ENCODE data around the gene TMSB4X.
"Not testable (repeated sequence)": the region's sequence is repeated elsewhere in the genome, so short reads cannot be mapped to it uniquely, and the experiment has no call there.

The TMSB4X gene

DNA sequence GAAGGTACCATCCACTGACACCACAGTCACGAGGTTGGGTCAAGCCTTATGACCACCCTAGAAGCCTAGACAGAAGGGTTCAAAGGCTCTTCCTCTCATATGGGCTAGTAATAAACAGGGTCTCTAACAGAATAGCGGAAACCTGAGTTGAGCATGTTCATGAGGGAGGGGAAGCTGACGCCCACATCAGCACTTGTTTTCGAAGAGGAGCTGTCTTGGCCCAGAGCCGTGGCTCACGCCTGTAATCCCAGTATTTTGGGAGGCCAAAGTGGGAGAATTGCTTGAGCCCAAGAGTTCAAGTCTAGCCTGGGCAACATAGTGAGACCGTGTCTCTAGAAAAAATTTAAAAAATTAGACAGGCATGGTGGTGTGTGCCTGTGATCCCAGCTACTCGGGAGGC lies 21.5 kb upstream of the TMSB4X start:
- Histone ChIP-seq H3K27ac (peak overlapping the region in 6 of 21 experiments; percentile 22 to 94 (median 64)), H3K4me3 (no peak overlapping the region)

DNA sequence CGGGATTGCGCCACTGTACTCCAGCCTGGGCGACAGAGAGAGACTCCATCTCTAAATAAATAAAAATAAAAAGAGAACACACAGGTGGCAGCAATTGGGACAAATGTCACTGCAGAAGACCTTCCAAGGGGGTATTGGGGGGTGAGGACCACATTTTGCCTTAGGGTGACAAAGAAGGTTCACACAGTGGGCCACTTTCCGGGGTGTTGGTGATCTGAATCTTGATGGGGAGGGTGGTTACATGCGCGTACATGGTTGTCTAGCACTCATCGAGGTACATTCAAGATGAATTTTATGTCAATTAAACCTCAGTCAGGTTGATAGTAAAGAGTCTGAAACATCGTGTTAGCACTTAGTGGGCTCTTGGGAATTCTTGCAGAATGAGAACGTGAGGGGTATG lies 20.5 kb upstream of the TMSB4X start:
- Histone ChIP-seq H3K4me3 (no peak overlapping the region), H3K27ac (peak overlapping the region in 15 of 21 experiments; percentile 14 to 94 (median 80))

DNA sequence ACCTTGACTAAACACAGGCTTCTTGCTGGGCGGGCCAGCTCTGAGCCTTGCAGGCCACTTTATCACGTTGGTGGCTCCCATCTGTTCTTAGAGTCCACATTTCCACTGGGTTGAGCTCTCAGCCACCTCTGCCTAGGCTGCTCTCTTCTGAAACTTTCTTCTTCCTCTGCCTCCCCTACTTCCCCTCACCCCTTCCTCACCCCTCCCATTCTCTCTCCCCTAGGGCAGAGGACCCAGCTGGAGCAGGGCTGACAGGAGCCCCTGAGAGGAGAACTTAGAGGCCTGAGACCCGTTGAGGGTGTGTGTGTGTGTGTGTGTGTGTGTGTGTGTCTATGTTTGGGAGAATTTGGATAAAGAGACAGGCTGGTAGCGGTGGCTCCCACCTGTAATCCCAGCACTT lies 19.9 kb upstream of the TMSB4X start:
- peak overlapping the region in 18 of 21 experiments; percentile 14 to 94 (median 79) for H3K27ac ChIP-seq
- no peak overlapping the region for H3K4me3 ChIP-seq

DNA sequence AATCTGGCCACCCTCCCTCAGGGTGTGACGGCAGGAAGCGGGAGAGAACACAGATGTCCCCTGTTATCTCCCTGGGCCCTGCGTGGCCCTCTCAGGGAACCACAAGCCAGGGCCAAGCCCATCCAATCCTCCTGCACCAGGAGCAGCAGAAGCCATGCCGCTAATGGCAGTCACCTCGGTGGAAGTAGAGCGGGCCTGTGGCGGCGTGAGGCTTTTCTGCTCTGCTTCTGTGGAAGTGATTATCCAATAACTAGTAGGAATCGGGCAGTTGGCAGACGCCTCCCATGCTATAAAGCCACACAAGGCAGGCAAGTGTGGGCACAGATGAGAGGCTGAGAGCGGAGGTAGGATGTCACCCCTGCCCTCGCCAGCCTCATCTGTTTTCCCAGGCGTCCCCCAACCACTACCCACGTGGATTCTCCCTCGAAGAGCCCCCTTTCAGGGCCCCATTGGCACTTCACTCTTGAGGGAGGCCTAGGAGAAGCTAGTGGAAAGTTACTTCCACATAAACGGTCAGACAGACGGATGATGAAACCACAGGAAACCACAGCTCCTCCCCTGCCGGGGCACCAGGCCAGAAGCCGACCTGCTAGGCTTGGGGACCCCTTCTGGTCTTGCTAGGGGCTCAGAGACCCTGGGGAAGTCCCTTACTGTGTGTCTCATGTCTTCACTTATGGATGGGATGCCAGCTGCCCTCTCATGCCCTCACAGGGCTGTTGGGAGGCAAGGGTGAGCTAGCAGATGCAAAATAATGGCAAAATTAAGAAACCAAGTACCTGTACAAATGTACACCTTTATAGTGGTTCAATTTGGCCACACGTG lies 18.8 kb upstream of the TMSB4X start:
- Histone ChIP-seq H3K27ac (peak overlapping the region; percentile 1 to 94 (median 81)), H3K4me3 (no peak overlapping the region)

DNA sequence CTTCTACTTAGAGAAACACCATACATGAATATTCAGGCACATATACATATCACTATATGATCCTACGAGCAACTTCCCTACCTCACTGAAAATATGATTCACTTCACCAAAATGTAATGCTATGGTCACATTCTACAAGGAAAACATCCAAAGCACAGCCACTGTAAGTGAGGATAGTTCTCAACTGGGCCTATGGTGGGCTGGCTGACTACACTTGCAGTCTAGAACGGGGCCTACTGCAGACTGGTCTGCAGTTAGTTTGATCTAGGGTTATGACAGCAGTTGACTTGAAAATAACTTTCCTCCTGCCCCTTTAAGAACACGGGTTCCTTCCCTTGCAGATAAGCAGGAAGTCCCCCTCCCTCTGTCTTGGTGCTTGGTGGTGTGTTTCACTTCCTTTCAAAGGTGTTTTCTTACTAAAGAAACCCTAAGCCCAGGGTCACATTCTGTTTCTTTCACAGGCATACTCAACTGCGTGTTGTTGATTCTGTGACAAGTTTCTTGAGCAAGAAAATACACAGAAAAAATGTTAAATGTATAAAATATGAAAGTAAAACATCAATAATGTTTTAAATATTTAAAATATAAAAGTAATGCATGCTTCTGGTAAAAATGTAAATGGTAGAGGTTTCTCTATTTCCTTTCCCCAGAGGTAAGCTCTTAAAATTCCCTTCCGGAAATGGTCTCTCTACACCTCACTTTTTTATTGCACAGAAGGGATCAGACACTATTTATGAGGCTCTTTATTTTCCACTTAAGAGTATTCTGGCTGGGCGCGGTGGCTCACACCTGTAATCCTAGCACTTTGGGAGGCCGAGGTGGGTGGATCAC lies 18.0 kb upstream of the TMSB4X start:
- Histone ChIP-seq H3K27ac (peak overlapping the region in 18 of 21 experiments; percentile 60 to 94 (median 81)), H3K4me3 (no peak overlapping the region)

DNA sequence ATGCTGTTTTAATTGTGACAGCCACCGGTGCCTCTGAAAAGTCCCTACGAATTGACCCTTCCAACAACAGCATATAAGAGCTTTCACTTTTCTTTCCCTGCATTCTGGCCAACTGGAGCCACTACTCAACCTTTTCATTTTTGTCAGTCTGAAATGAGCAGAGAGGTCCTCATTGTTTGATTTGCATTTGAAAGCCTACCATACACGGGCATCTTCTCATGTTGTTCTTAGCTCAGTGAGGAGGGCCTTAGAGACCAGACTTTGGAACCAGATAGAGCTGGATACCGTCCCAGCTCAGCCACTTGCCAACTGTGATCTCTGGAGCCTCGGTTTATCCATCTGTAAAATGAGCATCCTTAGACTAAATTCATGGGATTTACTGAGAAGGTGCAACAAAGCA lies 16.9 kb upstream of the TMSB4X start:
- H3K27ac ChIP-seq, result peak overlapping the region in 10 of 21 experiments; percentile 39 to 94 (median 85)

DNA sequence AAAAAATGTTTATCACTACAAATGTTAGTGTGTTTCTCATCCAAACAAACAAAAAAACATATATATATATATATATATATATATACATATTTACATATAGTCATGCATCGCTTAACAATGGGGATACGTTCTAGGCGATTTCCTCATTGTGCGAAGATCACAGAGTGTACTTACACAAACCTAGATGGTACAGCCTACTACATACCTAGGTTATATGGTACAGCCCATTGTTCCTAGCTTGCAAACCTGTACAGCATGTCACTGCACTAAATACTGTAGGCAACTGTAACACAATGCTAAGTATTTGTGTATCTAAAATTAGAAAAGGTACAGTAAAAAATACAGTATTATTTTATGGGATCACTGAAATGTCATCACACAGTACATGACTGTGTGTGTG lies 16.4 kb upstream of the TMSB4X start:
- peak overlapping the region in 5 of 21 experiments; percentile 85 to 94 (median 88) for H3K27ac ChIP-seq
- H3K4me3 ChIP-seq, result no peak overlapping the region

More for the DNA sequence above, 16.9 kb upstream of the TMSB4X start:
- no peak overlapping the region for H3K4me3 ChIP-seq

DNA sequence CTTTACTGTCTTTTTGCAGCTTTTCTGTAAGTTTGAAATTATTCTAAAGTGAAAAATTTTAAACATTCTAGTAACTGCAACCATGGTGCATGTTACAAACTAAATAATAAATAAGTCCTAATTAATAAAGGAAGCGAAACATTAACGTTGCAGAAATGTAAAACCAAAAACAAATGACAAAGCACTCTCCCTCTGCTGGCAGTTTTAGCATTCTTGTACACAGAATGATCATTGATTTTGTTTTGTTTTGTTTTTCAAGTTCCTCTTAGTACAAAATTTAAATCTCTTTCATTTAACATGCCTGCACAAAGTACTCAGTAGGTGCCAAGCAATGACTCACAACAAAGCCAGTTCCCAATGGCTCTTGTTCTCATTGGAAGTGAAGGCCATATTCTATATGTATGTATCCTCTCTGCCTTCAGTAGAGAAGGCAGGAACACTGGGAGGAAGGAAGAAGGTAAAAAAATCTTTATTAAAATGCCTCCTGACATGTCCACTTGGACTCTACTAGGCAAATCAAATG lies 13.7 kb upstream of the TMSB4X start:
- peak overlapping the region in 6 of 21 experiments; percentile 25 to 76 (median 44) for H3K27ac ChIP-seq
- H3K4me3 ChIP-seq, result no peak overlapping the region

DNA sequence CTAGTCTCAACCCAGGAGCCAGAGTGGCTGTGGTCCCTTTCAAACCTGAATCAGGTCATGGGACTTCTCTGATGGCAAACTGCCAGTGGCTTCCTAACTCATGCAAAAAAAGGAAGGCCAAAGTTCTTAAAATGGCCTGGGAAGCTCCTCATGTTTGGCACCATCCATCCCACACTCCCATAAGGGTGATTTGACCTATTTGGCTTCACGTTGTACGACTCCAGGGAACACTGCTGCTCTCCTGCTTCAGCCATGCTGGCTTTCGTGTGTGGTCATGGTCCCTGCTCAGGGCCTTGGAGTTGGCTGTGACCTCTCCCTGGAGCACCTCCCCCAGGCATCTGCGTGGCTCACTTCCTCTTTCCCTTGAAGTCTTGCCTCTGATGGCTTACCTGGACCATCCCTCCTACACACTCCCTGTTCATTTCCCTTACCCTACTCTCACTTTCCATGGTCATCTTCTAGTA lies 12.8 kb upstream of the TMSB4X start:
- Histone ChIP-seq H3K27ac (peak overlapping the region in 4 of 21 experiments; percentile 33 to 76 (median 60)), H3K4me3 (no peak overlapping the region)

DNA sequence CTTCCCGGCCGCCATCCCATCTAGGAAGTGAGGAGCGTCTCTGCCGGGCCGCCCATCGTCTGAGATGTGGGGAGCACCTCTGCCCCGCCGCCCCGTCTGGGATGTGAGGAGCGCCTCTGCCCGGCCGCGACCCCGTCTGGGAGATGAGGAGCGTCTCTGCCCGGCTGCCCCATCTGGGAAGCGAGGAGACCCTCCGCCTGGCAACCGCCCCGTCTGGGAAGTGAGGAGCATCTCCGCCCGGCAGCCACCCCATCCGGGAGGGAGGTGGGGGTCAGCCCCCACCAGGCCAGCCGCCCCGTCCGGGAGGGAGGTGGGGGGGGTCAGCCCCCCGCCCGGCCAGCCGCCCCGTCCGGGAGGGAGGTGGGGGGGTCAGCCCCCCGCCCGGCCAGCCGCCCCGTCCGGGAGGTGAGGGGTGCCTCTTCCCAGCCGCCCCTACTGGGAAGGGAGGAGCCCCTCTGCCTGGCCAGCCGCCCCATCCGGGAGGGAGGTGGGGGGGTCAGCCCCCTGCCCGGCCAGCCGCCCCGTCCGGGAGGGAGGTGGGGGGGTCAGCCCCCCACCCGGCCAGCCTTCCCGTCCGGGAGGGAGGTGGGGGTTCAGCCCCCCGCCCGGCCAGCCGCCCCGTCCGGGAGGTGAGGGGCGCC lies 11.6 kb upstream of the TMSB4X start:
- not testable (repeated sequence) for H3K4me3 ChIP-seq, H3K27ac ChIP-seq

DNA sequence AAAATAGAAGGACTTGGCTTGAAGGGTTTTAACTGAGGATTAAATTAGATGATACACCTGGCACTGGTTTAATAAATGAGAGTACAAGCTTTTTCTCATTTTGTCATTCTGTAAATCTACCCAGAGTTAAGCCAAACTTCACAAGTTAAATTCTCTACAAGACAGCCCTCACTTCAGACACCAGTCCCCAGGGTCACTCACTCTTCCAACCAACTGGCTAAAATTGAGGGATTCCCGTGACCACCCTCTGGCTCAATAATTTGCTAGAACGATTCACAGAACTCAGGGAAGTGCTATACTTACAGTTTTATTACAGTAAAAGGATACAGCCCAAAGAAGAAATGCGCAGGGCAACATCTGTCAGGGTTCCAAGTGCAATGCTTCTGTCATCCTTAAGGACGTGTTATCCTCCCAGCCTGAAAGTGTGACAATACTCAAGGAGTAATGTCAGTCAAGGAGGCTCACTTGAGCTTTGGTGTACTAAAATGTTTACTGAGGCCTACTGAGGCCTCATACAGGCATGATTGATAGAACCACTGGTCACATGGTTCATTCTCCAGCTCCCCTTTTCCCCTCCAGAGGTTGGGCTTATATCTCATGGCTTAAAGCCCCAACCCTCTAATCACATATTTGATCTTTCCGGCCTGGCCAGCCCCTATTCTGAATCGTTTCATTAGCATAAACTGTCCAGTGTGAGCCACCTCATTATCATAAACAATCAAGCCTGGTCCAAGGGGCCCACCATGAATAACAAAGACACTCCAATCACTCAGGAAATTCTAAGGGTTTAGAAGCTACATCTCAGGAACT lies 9.6 kb upstream of the TMSB4X start:
- H3K27ac ChIP-seq, result no peak overlapping the region
- no peak overlapping the region for H3K4me3 ChIP-seq

DNA sequence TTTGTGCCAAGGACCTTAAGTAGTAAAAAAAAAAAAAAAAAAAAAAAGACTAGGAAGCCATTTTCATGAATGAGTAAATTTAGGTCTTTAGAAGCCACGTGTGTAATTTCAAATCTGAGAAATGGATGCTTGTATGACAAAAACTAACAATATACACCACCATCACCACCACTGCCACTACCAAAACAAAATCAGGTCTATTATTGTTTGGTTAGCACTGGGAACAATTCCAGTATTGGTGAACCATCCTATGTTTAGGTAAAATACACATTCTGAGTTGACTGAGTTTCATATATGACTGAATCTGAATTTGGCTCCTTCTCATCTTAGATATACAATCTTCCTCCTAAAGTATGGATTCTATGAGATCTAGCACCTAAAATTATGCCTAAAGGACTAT lies 8.8 kb upstream of the TMSB4X start:
- no peak overlapping the region for H3K27ac ChIP-seq
- no peak overlapping the region for H3K4me3 ChIP-seq

DNA sequence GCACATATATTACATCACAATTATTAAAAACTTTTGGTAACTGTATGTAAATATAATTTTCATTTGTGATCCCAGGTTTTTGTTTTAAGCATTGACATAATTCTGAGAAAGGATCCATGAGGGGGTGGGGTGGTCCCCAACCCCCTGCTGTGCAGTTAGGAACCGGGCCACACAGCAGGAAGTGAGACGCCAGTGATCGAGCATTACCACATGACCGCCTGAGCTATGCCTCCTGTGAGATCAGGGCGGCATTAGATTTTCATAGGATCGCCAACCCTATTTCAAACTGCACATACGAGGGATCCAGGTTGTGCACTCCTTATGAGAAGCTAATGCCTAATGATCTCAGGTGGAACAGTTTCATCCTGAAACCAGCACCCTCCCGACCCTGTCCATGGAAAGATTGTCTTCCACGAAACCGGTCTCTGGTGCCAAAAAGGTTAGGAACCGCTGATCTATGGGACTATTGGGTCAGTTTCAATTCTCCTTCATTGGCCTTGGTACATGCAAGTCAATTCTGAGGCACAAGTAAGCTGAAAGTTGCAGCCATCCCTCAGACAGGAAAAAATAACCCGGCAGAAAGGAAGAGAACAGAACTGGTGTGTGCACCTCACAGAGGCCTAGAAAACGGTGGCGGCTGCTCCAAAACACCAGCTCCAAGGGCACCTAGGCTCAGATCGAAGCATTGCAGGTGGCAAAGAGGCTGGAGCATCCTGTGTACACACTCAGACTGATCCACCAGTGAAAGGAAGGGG lies 7.0 kb upstream of the TMSB4X start:
- H3K4me3 ChIP-seq, result no peak overlapping the region
- peak overlapping the region in 10 of 21 experiments; percentile 20 to 83 (median 57) for H3K27ac ChIP-seq

DNA sequence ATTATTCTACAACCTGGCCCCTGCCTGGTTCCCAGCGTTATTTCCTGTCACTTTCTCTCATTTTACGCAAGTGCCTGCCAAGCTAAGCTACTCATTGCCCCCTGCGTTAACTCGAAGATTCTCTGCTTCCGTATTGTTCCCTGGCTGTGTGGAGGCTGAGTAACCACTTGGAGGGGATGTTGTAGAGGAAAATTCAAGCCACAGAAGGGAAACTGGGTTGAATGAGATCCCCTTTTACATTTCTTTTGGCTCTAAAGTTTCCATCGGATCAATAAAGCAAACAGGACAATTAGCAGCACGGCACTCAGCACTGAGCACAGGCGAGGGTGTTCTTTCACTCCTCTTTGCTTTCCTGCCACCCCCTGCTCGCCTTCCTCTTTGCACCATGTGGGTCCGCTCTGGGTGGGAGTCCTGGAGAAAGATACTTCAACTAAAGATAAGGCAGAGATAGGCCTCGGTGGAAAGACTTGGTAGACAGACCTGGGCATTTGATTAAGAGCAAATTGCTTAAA lies 4.2 kb upstream of the TMSB4X start:
- Histone ChIP-seq H3K27ac (peak overlapping the region in 20 of 21 experiments; percentile 1 to 95 (median 77)), H3K4me3 (no peak overlapping the region)

DNA sequence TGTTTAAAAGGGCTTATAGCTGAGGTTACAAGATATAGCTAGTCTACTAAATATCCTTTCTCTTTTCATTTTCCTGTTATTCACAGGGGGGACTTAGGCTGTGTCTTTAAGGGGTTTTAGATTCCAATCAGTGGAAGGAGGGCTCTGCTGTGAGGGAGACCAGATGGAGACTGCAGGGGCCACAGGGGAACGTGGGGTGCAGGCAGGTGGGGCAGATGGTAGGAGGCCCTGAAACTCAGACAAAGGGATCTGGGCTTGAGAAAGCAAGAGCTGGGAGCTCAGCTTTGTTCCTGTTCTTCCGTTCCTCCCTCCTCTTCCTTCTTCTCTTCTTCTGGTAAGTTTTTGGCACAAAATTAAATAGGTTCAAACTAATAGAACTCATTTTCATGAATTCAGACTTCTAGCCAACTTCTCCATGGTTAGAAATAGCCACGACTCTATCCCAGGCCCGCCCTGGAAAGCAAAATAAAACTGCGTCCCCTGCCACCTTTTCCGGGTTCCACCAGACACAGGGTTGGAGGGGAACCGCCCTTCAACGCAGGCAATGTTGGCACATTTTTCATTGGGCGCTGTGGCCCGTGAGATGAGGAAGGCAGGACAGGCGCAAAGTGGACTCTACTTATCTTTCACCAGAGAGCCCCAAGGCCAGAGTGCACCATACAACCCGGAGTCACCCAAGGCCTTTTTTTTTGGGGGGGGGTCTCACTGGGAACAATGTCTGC lies 3.5 kb upstream of the TMSB4X start:
- H3K4me3 ChIP-seq, result peak overlapping the region in 1 of 7 experiments; percentile 12
- H3K27ac ChIP-seq, result peak overlapping the region in 20 of 21 experiments; percentile 1 to 95 (median 77)

DNA sequence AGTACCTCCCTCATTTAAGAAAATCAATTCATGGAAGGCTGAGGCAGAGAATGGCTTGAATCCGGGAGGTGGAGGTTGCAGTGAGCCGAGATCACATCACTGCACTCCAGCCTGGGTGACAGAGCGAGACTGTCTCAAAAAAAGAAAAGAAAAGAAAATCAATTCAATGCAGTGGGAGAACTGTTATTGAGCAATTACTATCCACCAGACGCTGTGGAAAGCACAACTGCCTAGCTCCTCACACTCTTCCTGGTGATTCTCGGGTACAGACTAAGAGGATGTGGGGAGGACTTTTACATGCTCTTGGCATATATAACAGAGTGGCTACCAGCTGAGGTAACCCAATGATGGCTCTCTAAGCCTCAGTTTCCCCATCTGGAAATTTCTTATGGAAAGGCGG lies 2.7 kb upstream of the TMSB4X start:
- Histone ChIP-seq H3K4me3 (peak overlapping the region in 2 of 7 experiments; percentile 12 to 19), H3K27ac (peak overlapping the region in 20 of 21 experiments; percentile 1 to 95 (median 77))

DNA sequence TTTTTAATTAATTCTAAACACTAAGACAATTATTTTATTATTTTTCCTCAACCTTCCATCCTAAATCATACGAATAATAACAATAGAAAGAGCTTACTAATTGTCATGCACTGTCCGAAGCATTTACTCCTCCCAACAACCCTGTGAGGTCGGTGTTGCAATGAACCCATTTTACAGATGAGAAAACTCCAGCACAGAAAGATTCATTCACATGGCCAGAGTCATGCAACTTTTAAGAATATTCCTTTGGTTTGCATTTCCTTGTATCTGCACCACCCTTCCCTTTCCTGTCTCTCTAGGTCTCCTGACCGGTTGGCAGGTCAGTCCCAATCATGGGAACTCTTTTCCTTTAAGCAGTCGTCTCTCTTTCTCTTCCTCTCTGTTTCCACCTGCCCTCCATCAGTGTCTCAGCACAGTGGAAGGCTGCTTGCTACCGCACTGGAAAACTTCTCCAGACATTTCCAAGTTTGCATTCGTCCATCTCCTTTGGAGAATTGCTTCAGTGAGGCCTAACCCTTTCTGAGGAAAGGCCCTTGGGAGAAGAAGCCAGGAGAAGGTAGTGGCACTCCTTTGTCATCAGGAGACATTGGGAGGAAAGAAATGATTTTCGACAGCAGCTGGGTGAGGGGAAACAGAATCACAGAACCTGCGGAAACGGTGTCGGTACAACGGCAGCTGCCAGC lies 1.9 kb upstream of the TMSB4X start:
- Histone ChIP-seq H3K4me3 (peak overlapping the region; percentile 5 to 84 (median 60)), H3K27ac (peak overlapping the region in 20 of 21 experiments; percentile 26 to 99 (median 95))

Measured in skin epidermis (tissue), 12 donors.